Glutamatergic neuron (in vitro differentiated cells): ENCODE measurements around the gene LACRT. TPM values are rescaled to one million over a fixed set of nuclear protein-coding genes. Genes with fewer than 3 reads are reported as not detected.

Source experiments
- DNase-seq: peaks from one replicate; pipeline ENCODE4 v3.0.0; 2022
- H3K27ac Mint-ChIP-seq: one replicate; pipeline ENCODE4 v1.8.0; 2020; ENCODE audit warnings: mild to moderate bottlenecking, mixed read lengths, inconsistent platforms; ENCODE audit not compliant: unreplicated experiment
- H3K27me3 Mint-ChIP-seq: one replicate; pipeline ENCODE4 v1.8.0; 2020; ENCODE audit warnings: mild to moderate bottlenecking, moderate library complexity, mixed read lengths, inconsistent platforms; ENCODE audit not compliant: unreplicated experiment
- H3K36me3 Mint-ChIP-seq: one replicate; pipeline ENCODE4 v1.8.0; 2020; ENCODE audit warnings: mild to moderate bottlenecking, mixed read lengths, inconsistent platforms; ENCODE audit not compliant: unreplicated experiment
- H3K4me1 Mint-ChIP-seq: one replicate; pipeline ENCODE4 v1.8.0; 2020; ENCODE audit warnings: mild to moderate bottlenecking, low read depth, mixed read lengths, inconsistent platforms; ENCODE audit not compliant: unreplicated experiment
- H3K4me3 Mint-ChIP-seq: one replicate; pipeline ENCODE4 v1.8.0; 2020; ENCODE audit warnings: mild to moderate bottlenecking, mixed read lengths, inconsistent platforms; ENCODE audit not compliant: unreplicated experiment
- H3K9me3 Mint-ChIP-seq: one replicate; pipeline ENCODE4 v1.8.0; 2020; ENCODE audit warnings: mild to moderate bottlenecking, moderate library complexity, mixed read lengths, inconsistent platforms; ENCODE audit not compliant: unreplicated experiment
- CTCF ChIP-seq: fragments of 200-600 bp; sonication (generic); IDR thresholded peaks from one replicate; pipeline ENCODE4 v1.5.0; 2021; ENCODE audit not compliant: partially characterized antibody, unreplicated experiment
- total RNA-seq: library from RNA; stranded (reverse); fragmentation: NEBNext Ultra II Directional; extraction: Animal tissue kit (Norgen Biotek cat#: 25700); gene quantifications from one replicate; pipeline ENCODE4 v1.2.1, GENCODE V29; 2021; ENCODE audit not compliant: unreplicated experiment

LACRT gene
- total RNA-seq, 1 donor from 2014 or later = not detected

- no peak for TF ChIP-seq CTCF
- Mint-ChIP-seq H3K9me3 (peaks cover 4% of the 10 kb centered on the region), H3K4me1 (peaks cover 11% of the 10 kb centered on the region), H3K36me3 (no peaks in the 10 kb centered on the region), H3K27me3 (peaks cover 2% of the 10 kb centered on the region), H3K27ac (no peak overlapping the region), H3K4me3 (no peak overlapping the region)
- DNase-seq = no peak
Measured at GRCh38 chr12:54595471-54595870, 39.2 kb downstream of the LACRT start.

- H3K4me1 Mint-ChIP-seq = peaks cover 13% of the 10 kb centered on the region
- TF ChIP-seq CTCF = no peak
- no peak for DNase-seq
- no peak overlapping the region for H3K4me3 Mint-ChIP-seq
- peaks cover 5% of the 10 kb centered on the region for H3K27me3 Mint-ChIP-seq
- no peaks in the 10 kb centered on the region for H3K36me3 Mint-ChIP-seq
- peaks cover 4% of the 10 kb centered on the region for H3K9me3 Mint-ChIP-seq
- H3K27ac Mint-ChIP-seq = no peak overlapping the region
Measured at GRCh38 chr12:54593725-54594124, 41.0 kb downstream of the LACRT start.

- Mint-ChIP-seq H3K36me3 (no peaks in the 10 kb centered on the region), H3K4me1 (peaks cover 14% of the 10 kb centered on the region), H3K27me3 (peaks cover 6% of the 10 kb centered on the region), H3K27ac (no peak overlapping the region), H3K4me3 (no peak overlapping the region), H3K9me3 (peaks cover 4% of the 10 kb centered on the region)
- no peak for DNase-seq
- no peak for TF ChIP-seq CTCF
Measured at GRCh38 chr12:54593135-54593534, 41.6 kb downstream of the LACRT start.

- peaks cover 7% of the 10 kb centered on the region for H3K27me3 Mint-ChIP-seq
- no peak for DNase-seq
- peaks cover 15% of the 10 kb centered on the region for H3K4me1 Mint-ChIP-seq
- TF ChIP-seq CTCF = no peak
- H3K4me3 Mint-ChIP-seq = no peak overlapping the region
- H3K9me3 Mint-ChIP-seq = peaks cover 4% of the 10 kb centered on the region
- H3K27ac Mint-ChIP-seq = no peak overlapping the region
- H3K36me3 Mint-ChIP-seq = no peaks in the 10 kb centered on the region
Measured at GRCh38 chr12:54592316-54592715, 42.4 kb downstream of the LACRT start.

GRCh38 chr12:54590978-54591591 is 43.6 kb downstream of the LACRT start:
- H3K27ac Mint-ChIP-seq = no peak overlapping the region
- H3K4me1 Mint-ChIP-seq = peaks cover 22% of the 10 kb centered on the region
- H3K36me3 Mint-ChIP-seq = peaks cover 5% of the 10 kb centered on the region
- H3K4me3 Mint-ChIP-seq = no peak overlapping the region
- TF ChIP-seq CTCF = no peak
- H3K9me3 Mint-ChIP-seq = peaks cover 10% of the 10 kb centered on the region
- H3K27me3 Mint-ChIP-seq = peaks cover 12% of the 10 kb centered on the region
- no peak for DNase-seq
